GOT3 (cell line): ENCODE results near the gene RETREG2.
"Not testable (repeated sequence)": the region's sequence is repeated elsewhere in the genome, so short reads cannot be mapped to it uniquely, and the experiment has no call there.

Experiments
- DNase-seq: peaks from one replicate; lab custom pipeline; 2025; ENCODE audit warnings: mixed read lengths; lab: John Stamatoyannopoulos, UW

The RETREG2 gene

GRCh38 chr2:219197388-219197787 lies 19.3 kb downstream of the RETREG2 start:
- DNase-seq = no peak

- DNase-seq = no peak
Observed at GRCh38 chr2:219198974-219199373, 20.9 kb downstream of the RETREG2 start.

- DNase-seq = no peak
Observed at GRCh38 chr2:219199470-219200211, 21.6 kb downstream of the RETREG2 start.

- not testable (repeated sequence) for DNase-seq
Observed at GRCh38 chr2:219200502-219201326, 22.6 kb downstream of the RETREG2 start.

GRCh38 chr2:219201331-219201730 lies 23.3 kb downstream of the RETREG2 start:
- DNase-seq = not testable (repeated sequence)

GRCh38 chr2:219204425-219205164 lies 26.5 kb downstream of the RETREG2 start:
- no peak for DNase-seq

- no peak for DNase-seq
Observed at GRCh38 chr2:219205165-219205538, 27.1 kb downstream of the RETREG2 start.

GRCh38 chr2:219205981-219206327 lies 27.9 kb downstream of the RETREG2 start:
- DNase-seq = no peak

GRCh38 chr2:219206328-219207133 lies 28.5 kb downstream of the RETREG2 start, which contains the start of gene ZFAND2B:
ZFAND2B (plus strand) TSS chr2:219206782; CDS start chr2:219206988, 206 bp downstream.
- DNase-seq = peak; percentile 87

- DNase-seq = no peak
Observed at GRCh38 chr2:219207134-219207883, 29.2 kb downstream of the RETREG2 start.

GRCh38 chr2:219207884-219208740 lies 30.0 kb downstream of the RETREG2 start:
- DNase-seq = no peak

GRCh38 chr2:219209236-219210195 lies 31.4 kb downstream of the RETREG2 start:
- DNase-seq = no peak

- DNase-seq = no peak
Observed at GRCh38 chr2:219210196-219210885, 32.3 kb downstream of the RETREG2 start.

GRCh38 chr2:219210886-219211362 lies 32.8 kb downstream of the RETREG2 start:
- no peak for DNase-seq

GRCh38 chr2:219213026-219213415 lies 34.9 kb downstream of the RETREG2 start:
- DNase-seq = no peak

- no peak for DNase-seq
Observed at GRCh38 chr2:219213486-219214071, 35.5 kb downstream of the RETREG2 start.

- no peak for DNase-seq
Observed at GRCh38 chr2:219214141-219214540, 36.1 kb downstream of the RETREG2 start.

- no peak for DNase-seq
Observed at GRCh38 chr2:219214786-219215185, 36.7 kb downstream of the RETREG2 start.
